Stimulated activated CD8-positive, alpha-beta memory T cell treated with anti-CD3 and anti-CD28 coated beads, Interleukin-7, amount 100 ng/mL, for 24 hours (primary cell): ENCODE results near the gene METRNL.
A peak's percentile ranks its signal among the peaks of the same experiment; 100 is the strongest.

Experiments used
- DNase-seq: peaks from one replicate; pipeline ENCODE4 v3.0.0-alpha.2; 2020; ENCODE audit warnings: low read depth

METRNL gene

GRCh38 chr17:83080858-83081683 is 1.7 kb downstream of the METRNL start:
- peak; percentile 20 for DNase-seq

- peak; percentile 11 for DNase-seq
Observed at GRCh38 chr17:83081684-83082201, 2.3 kb downstream of the METRNL start.

GRCh38 chr17:83082424-83082823 is 3.0 kb downstream of the METRNL start:
- no peak for DNase-seq

GRCh38 chr17:83082909-83083367 is 3.5 kb downstream of the METRNL start:
- no peak for DNase-seq

- peak; percentile 21 for DNase-seq
Observed at GRCh38 chr17:83083368-83084201, 4.2 kb downstream of the METRNL start.

GRCh38 chr17:83084214-83084613 is 4.8 kb downstream of the METRNL start:
- DNase-seq = no peak

- DNase-seq = no peak
Observed at GRCh38 chr17:83084621-83085056, 5.2 kb downstream of the METRNL start.

- no peak for DNase-seq
Observed at GRCh38 chr17:83085103-83085502, 5.7 kb downstream of the METRNL start.

- no peak for DNase-seq
Observed at GRCh38 chr17:83085526-83086198, 6.3 kb downstream of the METRNL start.

- DNase-seq = no peak
Observed at GRCh38 chr17:83086199-83086880, 6.9 kb downstream of the METRNL start.

GRCh38 chr17:83086907-83087787 is 7.7 kb downstream of the METRNL start:
- no peak for DNase-seq

- no peak for DNase-seq
Observed at GRCh38 chr17:83087788-83088360, 8.5 kb downstream of the METRNL start.

- no peak for DNase-seq
Observed at GRCh38 chr17:83088451-83088850, 9.0 kb downstream of the METRNL start.

GRCh38 chr17:83088909-83089308 is 9.5 kb downstream of the METRNL start:
- no peak for DNase-seq

- no peak for DNase-seq
Observed at GRCh38 chr17:83089328-83090132, 10.1 kb downstream of the METRNL start.

- no peak for DNase-seq
Observed at GRCh38 chr17:83090444-83091256, 11.2 kb downstream of the METRNL start.

- no peak for DNase-seq
Observed at GRCh38 chr17:83091257-83092141, 12.1 kb downstream of the METRNL start.
